ENCODE measurements around the gene SETD1B.
A peak's percentile ranks its signal among the peaks of the same experiment; 100 is the strongest.

Gene SETD1B

GRCh38 chr12:121769831-121770301 lies 33.9 kb upstream of the SETD1B start:
- ATAC-seq (ENCODE audit: insufficient read depth, low read depth) (no peak), DNase-seq (no peak)
- H2AFZ ChIP-seq (ENCODE audit: low read depth, low read length): no peak overlapping the region
- no peaks in the 10 kb centered on the region for H3K9me3 ChIP-seq (ENCODE audit: insufficient read depth, low read length, severe bottlenecking)
- H3K4me3 ChIP-seq (ENCODE audit: low read depth in 1 of 2, low read length in 2 of 2): no peak overlapping the region
- TF ChIP-seq EZH2 (IDR thresholded peaks at IDR 0.05; ENCODE audit: borderline replicate concordance, low read depth, low read length, severe bottlenecking): no peak
- TF ChIP-seq, protein P1, sequence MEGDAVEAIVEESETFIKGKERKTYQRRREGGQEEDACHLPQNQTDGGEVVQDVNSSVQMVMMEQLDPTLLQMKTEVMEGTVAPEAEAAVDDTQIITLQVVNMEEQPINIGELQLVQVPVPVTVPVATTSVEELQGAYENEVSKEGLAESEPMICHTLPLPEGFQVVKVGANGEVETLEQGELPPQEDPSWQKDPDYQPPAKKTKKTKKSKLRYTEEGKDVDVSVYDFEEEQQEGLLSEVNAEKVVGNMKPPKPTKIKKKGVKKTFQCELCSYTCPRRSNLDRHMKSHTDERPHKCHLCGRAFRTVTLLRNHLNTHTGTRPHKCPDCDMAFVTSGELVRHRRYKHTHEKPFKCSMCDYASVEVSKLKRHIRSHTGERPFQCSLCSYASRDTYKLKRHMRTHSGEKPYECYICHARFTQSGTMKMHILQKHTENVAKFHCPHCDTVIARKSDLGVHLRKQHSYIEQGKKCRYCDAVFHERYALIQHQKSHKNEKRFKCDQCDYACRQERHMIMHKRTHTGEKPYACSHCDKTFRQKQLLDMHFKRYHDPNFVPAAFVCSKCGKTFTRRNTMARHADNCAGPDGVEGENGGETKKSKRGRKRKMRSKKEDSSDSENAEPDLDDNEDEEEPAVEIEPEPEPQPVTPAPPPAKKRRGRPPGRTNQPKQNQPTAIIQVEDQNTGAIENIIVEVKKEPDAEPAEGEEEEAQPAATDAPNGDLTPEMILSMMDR (IDR thresholded peaks at IDR 0.05; ENCODE audit: borderline replicate concordance, extremely low read depth, low read length, poor library complexity, severe bottlenecking): no peak
- no peak overlapping the region for H3K4me2 ChIP-seq (ENCODE audit: insufficient read depth, low read length)
- no peaks in the 10 kb centered on the region for H3K4me1 ChIP-seq (ENCODE audit: insufficient read depth, low read length)
- no peaks in the 10 kb centered on the region for H3K36me3 ChIP-seq (ENCODE audit: insufficient read depth, low read length)
- no peaks in the 10 kb centered on the region for H3K27me3 ChIP-seq (ENCODE audit: insufficient read depth, low read length, poor library complexity)
- H3K27ac ChIP-seq (ENCODE audit: low read length): peak overlapping the region; percentile 13; the same call in 1 of the 2 replicates
- no peaks in the 10 kb centered on the region for H4K20me1 ChIP-seq (ENCODE audit: insufficient read depth, low read length)
- no peak overlapping the region for H3K9ac ChIP-seq (ENCODE audit: low read depth, low read length)
- no peaks in the 10 kb centered on the region for H3K79me2 ChIP-seq (ENCODE audit: insufficient read depth, low read length)

DNA sequence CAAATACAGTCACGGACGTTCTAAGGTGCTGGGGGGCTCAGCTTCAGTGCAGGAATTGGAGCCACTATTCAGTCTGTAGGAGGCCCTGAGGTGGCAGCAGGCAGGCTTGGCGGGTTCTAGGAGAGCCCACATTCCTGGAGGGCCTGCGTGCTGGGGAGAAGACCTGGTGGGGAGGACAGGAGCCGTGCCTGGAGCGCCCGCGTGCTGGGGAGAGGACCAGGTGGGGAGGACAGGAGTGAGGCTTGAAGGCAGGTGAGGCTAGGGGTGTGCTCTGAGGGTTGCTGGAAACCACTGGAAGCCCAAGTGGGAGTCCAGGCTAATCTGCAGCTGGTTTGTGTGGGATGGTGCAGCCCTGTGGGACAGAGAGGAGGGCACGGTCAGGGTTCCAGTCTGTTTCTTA lies 33.4 kb upstream of the SETD1B start:
- Histone ChIP-seq H3K4me3 (ENCODE audit: low read depth in 1 of 2, low read length in 2 of 2) (no peak overlapping the region), H3K9ac (ENCODE audit: low read depth, low read length) (no peak overlapping the region), H2AFZ (ENCODE audit: low read depth, low read length) (no peak overlapping the region), H3K27ac (ENCODE audit: low read length) (0 out of 2 replicates have a peak overlapping the region, but pooled peaks have one; percentile 13), H3K9me3 (ENCODE audit: insufficient read depth, low read length, severe bottlenecking) (no peaks in the 10 kb centered on the region), H3K79me2 (ENCODE audit: insufficient read depth, low read length) (no peaks in the 10 kb centered on the region), H3K4me1 (ENCODE audit: insufficient read depth, low read length) (no peaks in the 10 kb centered on the region), H3K36me3 (ENCODE audit: insufficient read depth, low read length) (no peaks in the 10 kb centered on the region), H3K27me3 (ENCODE audit: insufficient read depth, low read length, poor library complexity) (no peaks in the 10 kb centered on the region), H3K4me2 (ENCODE audit: insufficient read depth, low read length) (no peak overlapping the region), H4K20me1 (ENCODE audit: insufficient read depth, low read length) (no peaks in the 10 kb centered on the region)
- ATAC-seq (ENCODE audit: insufficient read depth, low read depth) (no peak), DNase-seq (no peak)
- TF ChIP-seq, protein P1 (IDR thresholded peaks at IDR 0.05; ENCODE audit: borderline replicate concordance, extremely low read depth, low read length, poor library complexity, severe bottlenecking): no peak
- no peak for TF ChIP-seq EZH2 (IDR thresholded peaks at IDR 0.05; ENCODE audit: borderline replicate concordance, low read depth, low read length, severe bottlenecking)

GRCh38 chr12:121770813-121771625 lies 32.8 kb upstream of the SETD1B start:
- Histone ChIP-seq H3K4me3 (ENCODE audit: low read depth in 1 of 2, low read length in 2 of 2) (no peak overlapping the region), H3K27me3 (ENCODE audit: insufficient read depth, low read length, poor library complexity) (no peaks in the 10 kb centered on the region), H3K79me2 (ENCODE audit: insufficient read depth, low read length) (no peaks in the 10 kb centered on the region), H2AFZ (ENCODE audit: low read depth, low read length) (no peak overlapping the region), H3K36me3 (ENCODE audit: insufficient read depth, low read length) (no peaks in the 10 kb centered on the region), H4K20me1 (ENCODE audit: insufficient read depth, low read length) (no peaks in the 10 kb centered on the region), H3K4me2 (ENCODE audit: insufficient read depth, low read length) (no peak overlapping the region), H3K9ac (ENCODE audit: low read depth, low read length) (no peak overlapping the region), H3K27ac (ENCODE audit: low read length) (no peak overlapping the region), H3K4me1 (ENCODE audit: insufficient read depth, low read length) (peaks cover 2% of the 10 kb centered on the region), H3K9me3 (ENCODE audit: insufficient read depth, low read length, severe bottlenecking) (no peaks in the 10 kb centered on the region)
- TF ChIP-seq, protein P1 (IDR thresholded peaks at IDR 0.05; ENCODE audit: borderline replicate concordance, extremely low read depth, low read length, poor library complexity, severe bottlenecking): no peak
- no peak for TF ChIP-seq EZH2 (IDR thresholded peaks at IDR 0.05; ENCODE audit: borderline replicate concordance, low read depth, low read length, severe bottlenecking)
- DNase-seq: no peak
- no peak for ATAC-seq (ENCODE audit: insufficient read depth, low read depth)

Measured in DND-41 (cell line).